Measurements from ENCODE around the gene KLF16.
"Not testable (repeated sequence)": the region's sequence is repeated elsewhere in the genome, so short reads cannot be mapped to it uniquely, and the experiment has no call there.

KLF16 gene

GRCh38 chr19:1884291-1884718 lies 20.9 kb upstream of the KLF16 start:
- no peak for DNase-seq (ENCODE audit: low read depth in 3 of 3)

- DNase-seq (ENCODE audit: low read depth in 3 of 3) = no peak
Measured at GRCh38 chr19:1883784-1884183, 20.4 kb upstream of the KLF16 start.

GRCh38 chr19:1882786-1883692 lies 19.7 kb upstream of the KLF16 start:
- DNase-seq (ENCODE audit: low read depth in 3 of 3) = no peak

GRCh38 chr19:1882089-1882785 lies 18.9 kb upstream of the KLF16 start:
- peak in 1 of 3 experiments; percentile 57 for DNase-seq (ENCODE audit: low read depth in 3 of 3)

GRCh38 chr19:1881393-1882088 lies 18.2 kb upstream of the KLF16 start:
- not testable (repeated sequence) for DNase-seq (ENCODE audit: low read depth in 3 of 3)

- no peak for DNase-seq (ENCODE audit: low read depth in 3 of 3)
Measured at GRCh38 chr19:1880611-1881392, 17.4 kb upstream of the KLF16 start.

- not testable (repeated sequence) for DNase-seq (ENCODE audit: low read depth in 3 of 3)
Measured at GRCh38 chr19:1879982-1880381, 16.6 kb upstream of the KLF16 start.

GRCh38 chr19:1878583-1878982 lies 15.2 kb upstream of the KLF16 start:
- DNase-seq (ENCODE audit: low read depth in 3 of 3) = not testable (repeated sequence)

GRCh38 chr19:1877280-1877660 lies 13.9 kb upstream of the KLF16 start:
- DNase-seq (ENCODE audit: low read depth in 3 of 3) = not testable (repeated sequence)

GRCh38 chr19:1876496-1877279 lies 13.3 kb upstream of the KLF16 start:
- not testable (repeated sequence) for DNase-seq (ENCODE audit: low read depth in 3 of 3)

- peak; percentile 73 to 74 (median 74) for DNase-seq (ENCODE audit: low read depth in 3 of 3)
Measured at GRCh38 chr19:1875646-1876495, 12.5 kb upstream of the KLF16 start.

- not testable (repeated sequence) for DNase-seq (ENCODE audit: low read depth in 3 of 3)
Measured at GRCh38 chr19:1875265-1875645, 11.9 kb upstream of the KLF16 start.

GRCh38 chr19:1874554-1875185 lies 11.3 kb upstream of the KLF16 start:
- no peak for DNase-seq (ENCODE audit: low read depth in 3 of 3)

- no peak for DNase-seq (ENCODE audit: low read depth in 3 of 3)
Measured at GRCh38 chr19:1873524-1874473, 10.4 kb upstream of the KLF16 start.

- DNase-seq (ENCODE audit: low read depth in 3 of 3) = no peak
Measured at GRCh38 chr19:1872807-1873523, 9.6 kb upstream of the KLF16 start.

- no peak for DNase-seq (ENCODE audit: low read depth in 3 of 3)
Measured at GRCh38 chr19:1871630-1872029, 8.3 kb upstream of the KLF16 start.

GRCh38 chr19:1871140-1871597 lies 7.8 kb upstream of the KLF16 start:
- DNase-seq (ENCODE audit: low read depth in 3 of 3) = no peak
